GM19467 (cell line): ENCODE results near the gene NDUFA13.

Source experiments
- ATAC-seq: cut with Tn5 transposase; IDR thresholded peaks from one replicate; pipeline ENCODE4 v1.9.1; 2021; ENCODE audit warnings: mild to moderate bottlenecking, moderate library complexity; ENCODE audit not compliant: unreplicated experiment

NDUFA13 gene

GRCh38 chr19:19488875-19489690 is 26.9 kb upstream of the NDUFA13 start:
- ATAC-seq, result peak; percentile 57

- ATAC-seq, result no peak
Observed at GRCh38 chr19:19489804-19490204, 26.2 kb upstream of the NDUFA13 start.

- ATAC-seq, result no peak
Observed at GRCh38 chr19:19490214-19490968, 25.6 kb upstream of the NDUFA13 start.

- ATAC-seq, result no peak
Observed at GRCh38 chr19:19491321-19492025, 24.6 kb upstream of the NDUFA13 start.

GRCh38 chr19:19492026-19492610 is 23.9 kb upstream of the NDUFA13 start:
- no peak for ATAC-seq

GRCh38 chr19:19493841-19494546 is 22.0 kb upstream of the NDUFA13 start:
- ATAC-seq, result no peak

GRCh38 chr19:19495614-19496603 is 20.1 kb upstream of the NDUFA13 start:
- ATAC-seq, result no peak

GRCh38 chr19:19498255-19498991 is 17.6 kb upstream of the NDUFA13 start:
- ATAC-seq, result no peak

GRCh38 chr19:19499272-19499995 is 16.6 kb upstream of the NDUFA13 start:
- ATAC-seq, result no peak

GRCh38 chr19:19500975-19501644 is 14.9 kb upstream of the NDUFA13 start:
- ATAC-seq, result no peak

- no peak for ATAC-seq
Observed at GRCh38 chr19:19501798-19502197, 14.2 kb upstream of the NDUFA13 start.

GRCh38 chr19:19502281-19502680 is 13.7 kb upstream of the NDUFA13 start:
- ATAC-seq, result no peak

GRCh38 chr19:19502808-19503602 is 13.0 kb upstream of the NDUFA13 start:
- no peak for ATAC-seq

- no peak for ATAC-seq
Observed at GRCh38 chr19:19504754-19505668, 11.0 kb upstream of the NDUFA13 start.

- no peak for ATAC-seq
Observed at GRCh38 chr19:19505669-19506326, 10.2 kb upstream of the NDUFA13 start.
